PC-9 (cell line): ENCODE results near the gene PDE7B. TPM values are rescaled to one million over a fixed set of nuclear protein-coding genes. Genes with fewer than 3 reads are reported as not detected.

Source experiments
- BruUV-seq: library from RNA; stranded (reverse); fragments of 400-500 nt; replicated peaks from 2 replicates; lab custom pipeline; 2021; lab: Mats Ljungman, UMichigan
- CTCF ChIA-PET: fragments of 300-600 bp; sonication (Branson Sonifier 250); formaldehyde crosslinking; loops from one replicate; lab custom pipeline; 2022; ENCODE audit warnings: antibody characterized with exemption; lab: Charles Lee
- POLR2A ChIA-PET: fragments of 300-600 bp; sonication (Branson Sonifier 250); formaldehyde crosslinking; loops from one replicate; lab custom pipeline; 2022; ENCODE audit warnings: antibody characterized with exemption; ENCODE audit not compliant: unreplicated experiment; lab: Charles Lee
- DNase-seq, 2 experiments: peaks; one replicate each; pipeline versions ENCODE4 v3.0.0 to v3.0.0-alpha.2; 2015 to 2022; ENCODE audit warnings: mixed read lengths in 1 of 2
- H2AFZ ChIP-seq: fragments of 200-600 bp; sonication (generic); 2 replicates; pipeline ENCODE4 v1.8.1; 2017; ENCODE audit warnings: antibody characterized with exemption
- H3F3A ChIP-seq: fragments of 200-600 bp; sonication (generic); 2 replicates; pipeline ENCODE4 v1.8.1; 2017; ENCODE audit warnings: antibody characterized with exemption, mild to moderate bottlenecking, low read depth; ENCODE audit not compliant: insufficient read depth
- H3K27ac ChIP-seq: fragments of 200-600 bp; sonication (generic); 2 replicates; pipeline ENCODE4 v1.6.1; 2016; ENCODE audit warnings: mixed run types
- H3K27me3 ChIP-seq: fragments of 200-600 bp; sonication (generic); 2 replicates; pipeline ENCODE4 v1.6.1; 2016; ENCODE audit warnings: low read depth, mixed run types; ENCODE audit not compliant: insufficient read depth
- H3K36me3 ChIP-seq: fragments of 200-600 bp; sonication (generic); 2 replicates; pipeline ENCODE4 v1.6.1; 2016; ENCODE audit warnings: low read depth, mixed run types
- H3K4me1 ChIP-seq: fragments of 200-600 bp; sonication (generic); replicated peaks from 2 replicates; pipeline ENCODE4 v1.6.1; 2016; ENCODE audit warnings: mixed run types; ENCODE audit not compliant: insufficient read depth
- H3K4me2 ChIP-seq: fragments of 200-600 bp; sonication (generic); 2 replicates; pipeline ENCODE4 v1.6.1; 2017; ENCODE audit warnings: mixed run types
- H3K4me3 ChIP-seq: fragments of 200-600 bp; sonication (generic); 2 replicates; pipeline ENCODE4 v1.6.1; 2016; ENCODE audit warnings: mixed run types
- H3K79me2 ChIP-seq: fragments of 200-600 bp; sonication (generic); 2 replicates; pipeline ENCODE4 v1.6.1; 2017; ENCODE audit warnings: low read depth, mixed run types
- H3K9me2 ChIP-seq: fragments of 200-600 bp; sonication (generic); 2 replicates; pipeline ENCODE4 v1.8.1; 2017; ENCODE audit warnings: mild to moderate bottlenecking; ENCODE audit not compliant: insufficient read depth
- H3K9me3 ChIP-seq: fragments of 200-600 bp; sonication (generic); 2 replicates; pipeline ENCODE4 v1.8.1; 2016; ENCODE audit warnings: low read depth; ENCODE audit not compliant: insufficient read depth
- H4K20me1 ChIP-seq: fragments of 200-600 bp; sonication (generic); 2 replicates; pipeline ENCODE4 v1.8.1; 2017; ENCODE audit not compliant: insufficient read depth
- EZH2 ChIP-seq: fragments of 200-600 bp; sonication (generic); IDR thresholded peaks from 2 replicates; pipeline ENCODE4 v1.8.0; 2017; ENCODE audit warnings: antibody characterized with exemption, low read depth
- intact Hi-C: fragments of 100-400 bp; cut with micrococcal nuclease; formaldehyde crosslinking; loops from one replicate; pipeline ENCODE4 v1.10.0; 2022; ENCODE audit not compliant: unreplicated experiment
- total RNA-seq: library from RNA; stranded (reverse); gene quantifications from 2 replicates; pipeline ENCODE4 v1.2.3, GENCODE V29; 2021
- TF ChIP-seq, protein P1 (sequence below): fragments of 200-600 bp; sonication (generic); conservative IDR thresholded peaks from 2 replicates; pipeline ENCODE4 v1.6.1; 2017; ENCODE audit warnings: mixed run types, antibody characterized with exemption, mild to moderate bottlenecking, moderate library complexity

The PDE7B gene
- total RNA-seq, 1 experiment from 2014 or later, result 0.31 TPM

DNA sequence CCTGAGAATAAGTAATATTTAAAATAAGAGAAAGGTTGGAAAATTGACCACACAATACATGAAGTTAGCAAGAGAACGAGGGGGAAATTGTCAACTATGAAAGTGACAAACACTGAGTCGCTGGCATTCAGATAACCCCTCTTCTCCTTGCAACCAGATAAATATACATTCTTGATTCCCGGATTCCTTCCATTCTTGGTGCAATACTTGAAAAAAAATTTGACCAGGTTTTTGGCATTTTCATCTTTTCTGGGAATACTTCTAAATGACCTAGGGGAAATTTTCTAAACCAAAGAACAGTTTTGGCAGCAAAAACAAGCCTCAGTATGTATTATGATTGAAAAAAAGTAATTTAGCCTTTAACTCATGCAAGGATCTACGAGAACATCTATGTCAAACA lies 164.0 kb downstream of the PDE7B start:
- no TSS peak for BruUV-seq
- H3K79me2 ChIP-seq, result no peaks in the 10 kb centered on the region
- peaks cover 12% of the 10 kb centered on the region for H3K4me1 ChIP-seq
- POLR2A ChIA-PET, result no interaction called here
- DNase-seq, result no peak
- H3K36me3 ChIP-seq, result no peaks in the 10 kb centered on the region
- TF ChIP-seq EZH2, result no peak
- TF ChIP-seq, protein P1, sequence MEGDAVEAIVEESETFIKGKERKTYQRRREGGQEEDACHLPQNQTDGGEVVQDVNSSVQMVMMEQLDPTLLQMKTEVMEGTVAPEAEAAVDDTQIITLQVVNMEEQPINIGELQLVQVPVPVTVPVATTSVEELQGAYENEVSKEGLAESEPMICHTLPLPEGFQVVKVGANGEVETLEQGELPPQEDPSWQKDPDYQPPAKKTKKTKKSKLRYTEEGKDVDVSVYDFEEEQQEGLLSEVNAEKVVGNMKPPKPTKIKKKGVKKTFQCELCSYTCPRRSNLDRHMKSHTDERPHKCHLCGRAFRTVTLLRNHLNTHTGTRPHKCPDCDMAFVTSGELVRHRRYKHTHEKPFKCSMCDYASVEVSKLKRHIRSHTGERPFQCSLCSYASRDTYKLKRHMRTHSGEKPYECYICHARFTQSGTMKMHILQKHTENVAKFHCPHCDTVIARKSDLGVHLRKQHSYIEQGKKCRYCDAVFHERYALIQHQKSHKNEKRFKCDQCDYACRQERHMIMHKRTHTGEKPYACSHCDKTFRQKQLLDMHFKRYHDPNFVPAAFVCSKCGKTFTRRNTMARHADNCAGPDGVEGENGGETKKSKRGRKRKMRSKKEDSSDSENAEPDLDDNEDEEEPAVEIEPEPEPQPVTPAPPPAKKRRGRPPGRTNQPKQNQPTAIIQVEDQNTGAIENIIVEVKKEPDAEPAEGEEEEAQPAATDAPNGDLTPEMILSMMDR, result no peak
- no peaks in the 10 kb centered on the region for H3K27me3 ChIP-seq
- H3K4me2 ChIP-seq, result no peak overlapping the region
- no peaks in the 10 kb centered on the region for H3F3A ChIP-seq
- no peaks in the 10 kb centered on the region for H3K9me2 ChIP-seq
- H2AFZ ChIP-seq, result no peak overlapping the region
- no peaks in the 10 kb centered on the region for H3K9me3 ChIP-seq
- H3K4me3 ChIP-seq, result no peak overlapping the region
- intact Hi-C loops, result no loop called here
- CTCF ChIA-PET, result no interaction called here
- H4K20me1 ChIP-seq, result no peaks in the 10 kb centered on the region
- H3K27ac ChIP-seq, result no peak overlapping the region

- Histone ChIP-seq H3K4me3 (no peak overlapping the region), H4K20me1 (no peaks in the 10 kb centered on the region), H3K79me2 (no peaks in the 10 kb centered on the region), H2AFZ (no peak overlapping the region; the same call in 1 of the 2 replicates), H3K36me3 (no peaks in the 10 kb centered on the region), H3K4me2 (no peak overlapping the region), H3K9me3 (no peaks in the 10 kb centered on the region), H3K27ac (no peak overlapping the region), H3K27me3 (no peaks in the 10 kb centered on the region), H3K9me2 (no peaks in the 10 kb centered on the region), H3K4me1 (peaks cover 12% of the 10 kb centered on the region), H3F3A (no peaks in the 10 kb centered on the region)
- no TSS peak for BruUV-seq
- TF ChIP-seq, protein P1, result no peak
- no peak for TF ChIP-seq EZH2
- POLR2A ChIA-PET, result no interaction called here
- intact Hi-C loops, result no loop called here
- DNase-seq, result no peak
- CTCF ChIA-PET, result no interaction called here
These were observed 165.0 kb downstream of the PDE7B start for GRCh38 chr6:136016228-136017225.

DNA sequence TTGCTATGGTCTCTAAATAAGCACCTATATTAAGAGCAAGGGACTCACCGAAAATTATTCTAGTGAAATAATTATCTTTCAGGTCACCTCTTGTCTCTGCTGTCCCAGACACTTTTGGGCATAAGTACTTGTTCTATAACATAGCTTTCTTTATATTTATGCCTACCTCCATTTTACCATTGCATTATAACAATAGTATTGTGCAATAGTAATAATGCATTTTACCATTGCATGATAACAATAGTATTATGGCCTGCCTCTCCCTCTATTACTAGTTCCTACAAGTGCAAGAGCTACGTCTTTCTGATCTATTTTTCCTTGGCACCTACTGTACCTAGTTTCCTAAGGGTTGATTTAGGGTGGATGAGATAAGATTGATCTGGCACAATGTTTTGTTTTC lies 169.2 kb downstream of the PDE7B start:
- Histone ChIP-seq H3K36me3 (no peaks in the 10 kb centered on the region), H3K27me3 (no peaks in the 10 kb centered on the region), H4K20me1 (no peaks in the 10 kb centered on the region), H3F3A (no peaks in the 10 kb centered on the region), H3K9me2 (no peaks in the 10 kb centered on the region), H3K27ac (no peak overlapping the region), H3K4me2 (no peak overlapping the region), H3K79me2 (no peaks in the 10 kb centered on the region), H2AFZ (no peak overlapping the region), H3K4me3 (no peak overlapping the region), H3K4me1 (no peaks in the 10 kb centered on the region), H3K9me3 (no peaks in the 10 kb centered on the region)
- DNase-seq, result no peak
- BruUV-seq, result no TSS peak
- TF ChIP-seq, protein P1, result no peak
- TF ChIP-seq EZH2, result no peak
- POLR2A ChIA-PET, result no interaction called here
- intact Hi-C loops, result no loop called here
- CTCF ChIA-PET, result no interaction called here
